DND-41 (cell line): ENCODE results near the gene SDHAF4.

ENCODE experiments used
- EZH2 ChIP-seq: IDR thresholded peaks from 3 replicates; pipeline ENCODE4 v1.6.1; 2012; ENCODE audit warnings: borderline replicate concordance, low read depth, mild to moderate bottlenecking, moderate library complexity, low read length, inconsistent platforms; ENCODE audit not compliant: severe bottlenecking
- TF ChIP-seq, protein P1 (sequence below): IDR thresholded peaks from 2 replicates; pipeline ENCODE4 v1.5.1; 2012; ENCODE audit warnings: borderline replicate concordance, low read length, moderate library complexity, mild to moderate bottlenecking; ENCODE audit not compliant: poor library complexity, severe bottlenecking; ENCODE audit errors: extremely low read depth

DNA sequence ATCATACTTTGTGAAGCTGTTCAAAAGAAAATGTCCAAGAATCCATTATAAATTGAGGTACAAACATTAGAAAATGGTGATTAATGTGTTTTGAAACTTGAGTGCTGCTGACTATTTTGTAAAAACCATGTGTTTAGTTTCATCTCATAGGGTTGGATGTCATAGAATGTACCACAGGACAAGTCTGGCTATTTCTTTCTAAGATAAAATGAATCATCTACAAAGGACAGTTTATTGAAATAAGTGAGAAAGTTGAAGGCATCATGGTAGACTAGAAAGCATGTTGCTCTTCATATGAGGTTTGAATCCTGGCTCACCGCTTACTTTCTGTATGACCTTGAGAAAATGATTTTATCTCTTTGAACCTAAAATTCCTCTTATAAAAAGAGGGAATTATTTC lies 71.7 kb downstream of the SDHAF4 start:
- no peak for TF ChIP-seq EZH2
- TF ChIP-seq, protein P1, sequence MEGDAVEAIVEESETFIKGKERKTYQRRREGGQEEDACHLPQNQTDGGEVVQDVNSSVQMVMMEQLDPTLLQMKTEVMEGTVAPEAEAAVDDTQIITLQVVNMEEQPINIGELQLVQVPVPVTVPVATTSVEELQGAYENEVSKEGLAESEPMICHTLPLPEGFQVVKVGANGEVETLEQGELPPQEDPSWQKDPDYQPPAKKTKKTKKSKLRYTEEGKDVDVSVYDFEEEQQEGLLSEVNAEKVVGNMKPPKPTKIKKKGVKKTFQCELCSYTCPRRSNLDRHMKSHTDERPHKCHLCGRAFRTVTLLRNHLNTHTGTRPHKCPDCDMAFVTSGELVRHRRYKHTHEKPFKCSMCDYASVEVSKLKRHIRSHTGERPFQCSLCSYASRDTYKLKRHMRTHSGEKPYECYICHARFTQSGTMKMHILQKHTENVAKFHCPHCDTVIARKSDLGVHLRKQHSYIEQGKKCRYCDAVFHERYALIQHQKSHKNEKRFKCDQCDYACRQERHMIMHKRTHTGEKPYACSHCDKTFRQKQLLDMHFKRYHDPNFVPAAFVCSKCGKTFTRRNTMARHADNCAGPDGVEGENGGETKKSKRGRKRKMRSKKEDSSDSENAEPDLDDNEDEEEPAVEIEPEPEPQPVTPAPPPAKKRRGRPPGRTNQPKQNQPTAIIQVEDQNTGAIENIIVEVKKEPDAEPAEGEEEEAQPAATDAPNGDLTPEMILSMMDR, result no peak
